Fibroblast of pulmonary artery (primary cell): ENCODE results near the gene ERBIN.
"Not testable (repeated sequence)": the region's sequence is repeated elsewhere in the genome, so short reads cannot be mapped to it uniquely, and the experiment has no call there.

ENCODE experiments used
- DNase-seq: peaks from one replicate; pipeline ENCODE4 v3.0.0-alpha.2; 2010; ENCODE audit warnings: low read depth
- H3K4me3 ChIP-seq: replicated peaks from 2 replicates; pipeline ENCODE4 v1.5.1; 2011; ENCODE audit warnings: low read depth, mild to moderate bottlenecking, control low read depth, low read length, moderate library complexity
- CTCF ChIP-seq: IDR thresholded peaks from 2 replicates; pipeline ENCODE4 v1.5.1; 2011; ENCODE audit warnings: mild to moderate bottlenecking, control low read depth, low read length, inconsistent platforms; ENCODE audit errors: missing control alignments

ERBIN gene

GRCh38 chr5:65926276-65926783 lies at the start of gene ERBIN:
TSS of gene ERBIN (plus strand) at chr5:65926575. CDS start at chr5:65992719, 66,144 bp downstream.
- peak; percentile 91 for DNase-seq
- no peak for TF ChIP-seq CTCF
- H3K4me3 ChIP-seq = peak within 1 kb of the TSS; percentile 71

- DNase-seq = no peak
- no peak overlapping the region for H3K4me3 ChIP-seq
- TF ChIP-seq CTCF = no peak
These were observed 49.4 kb upstream of the ERBIN start for GRCh38 chr5:65876970-65877369.

- peak; percentile 82 for DNase-seq
These were observed 46.6 kb upstream of the ERBIN start for GRCh38 chr5:65879668-65880256.

GRCh38 chr5:65880496-65881072 lies 45.8 kb upstream of the ERBIN start:
- H3K4me3 ChIP-seq = no peak overlapping the region
- DNase-seq = no peak
- TF ChIP-seq CTCF = no peak

More at GRCh38 chr5:65879668-65880256, 46.6 kb upstream of the ERBIN start:
- H3K4me3 ChIP-seq = not testable (repeated sequence)

- no peak overlapping the region for H3K4me3 ChIP-seq
- no peak for TF ChIP-seq CTCF
- DNase-seq = no peak
These were observed 44.1 kb upstream of the ERBIN start for GRCh38 chr5:65882278-65882677.

GRCh38 chr5:65883461-65883860 lies 42.9 kb upstream of the ERBIN start:
- H3K4me3 ChIP-seq = no peak overlapping the region
- no peak for DNase-seq
- TF ChIP-seq CTCF = no peak

- DNase-seq = no peak
These were observed 40.0 kb upstream of the ERBIN start for GRCh38 chr5:65886387-65886786.

GRCh38 chr5:65892024-65892423 lies 34.4 kb upstream of the ERBIN start:
- not testable (repeated sequence) for H3K4me3 ChIP-seq, DNase-seq

More at GRCh38 chr5:65886387-65886786, 40.0 kb upstream of the ERBIN start:
- TF ChIP-seq CTCF = no peak
- H3K4me3 ChIP-seq = no peak overlapping the region
